ENCODE results near the gene PDE4C. TPM values are rescaled to one million over a fixed set of nuclear protein-coding genes. Genes with fewer than 3 reads are reported as not detected.

Gene PDE4C
- total and polyA plus RNA-seq, 10 of the 15 experiments (the other 5 are each of a cell fraction or from before 2014, with no cell fraction given), result 0.08 to 0.73 (median 0.34) TPM

- RAD21 ChIA-PET (ENCODE audit: unreplicated experiment), result interaction anchor here (0.8 to 4.9 kb wide), 7 partner anchors 10 to 89 kb away, joined by 3 to 31 read pairs (median 6); partner anchors contain the start of genes JUND and MPV17L2
- POLR2A ChIA-PET, result interaction anchor here (1.3 to 3.4 kb wide), 2 partner anchors 9 to 10 kb away, joined by 7 to 17 read pairs; partner anchors contain the start of gene MPV17L2
- in situ Hi-C loops (cut with MboI), result no loop called here
- peak; percentile 31 for FAIRE-seq
- no TSS peak for BruUV-seq (replicated peaks)
- ATAC-seq, result no peak
- peaks cover 6% of the 10 kb centered on the region for H3K4me1 ChIP-seq (ENCODE audit: control insufficient read depth, insufficient read depth, low read length)
- H3K9me3 ChIP-seq (replicated peaks; ENCODE audit: control insufficient read depth, insufficient read depth, low read length), result no peaks in the 10 kb centered on the region
- SMC1A ChIA-PET (ENCODE audit: uncharacterized antibody, unreplicated experiment), result interaction anchor here (0.6 to 9.5 kb wide), 3 partner anchors 50 to 126 kb away, joined by 3 to 121 read pairs (median 4); a partner anchor contains a TSS
- no peaks in the 10 kb centered on the region for H3K27me3 ChIP-seq (replicated peaks in 1 of 2; ENCODE audit: control insufficient read depth in 2 of 2, insufficient read depth in 2 of 2, low read length in 1 of 2)
- H3K4me2 ChIP-seq (ENCODE audit: control insufficient read depth, insufficient read depth), result peak overlapping the region; percentile 56; the same call in 1 of the 2 replicates
- no peak overlapping the region for H3K27ac ChIP-seq (ENCODE audit: control insufficient read depth, insufficient read depth)
- H4K20me1 ChIP-seq (ENCODE audit: control insufficient read depth, insufficient read depth), result no peaks in the 10 kb centered on the region
- CTCF ChIA-PET, result interaction anchor here (0.7 to 11.7 kb wide), 4 partner anchors 11 to 126 kb away, joined by 3 to 213 read pairs (median 4); a partner anchor contains a TSS
- 87% methylated on average over 24 of the region's 24 CpGs for WGBS (ENCODE audit: insufficient coverage, insufficient replicate concordance, low lambda C conversion rate, missing lambda C conversion rate)
- H3K36me3 ChIP-seq (ENCODE audit: control insufficient read depth in 2 of 2, insufficient read depth in 2 of 2, low read length in 1 of 2), result peaks cover 0 to 12% of the 10 kb centered on the region in 2 experiments; a peak in 2 of 4 replicates
- no peak overlapping the region for H3K9ac ChIP-seq (ENCODE audit: control insufficient read depth, insufficient read depth, low read length)
- DNase-seq (ENCODE audit: low read depth, low spot score), result no peak
- H2AFZ ChIP-seq (ENCODE audit: control insufficient read depth, low read depth, low read length), result no peak overlapping the region
- peaks cover 9% of the 10 kb centered on the region for H3K79me2 ChIP-seq (ENCODE audit: control insufficient read depth, insufficient read depth, low read length)
- TF ChIP-seq PAX8 (IDR thresholded peaks at IDR 0.05) (no peak), FOXM1 (IDR thresholded peaks at IDR 0.05; ENCODE audit: low read depth, low read length) (no peak), POLR2AphosphoS2 (IDR thresholded peaks at IDR 0.05; ENCODE audit: low read depth, low read length) (no peak), MLLT1 (IDR thresholded peaks at IDR 0.05) (0 out of 2 replicates have a peak, but pooled peaks have one; percentile 40), ATF3 (IDR thresholded peaks at IDR 0.05; ENCODE audit: borderline replicate concordance, extremely low read depth, low read depth, low read length) (no peak)
- intact Hi-C loops (cut with micrococcal nuclease; ENCODE audit: unreplicated experiment), result loop anchor here (10.0 kb wide), 1 partner anchor 212 kb away; the partner anchor contains the start of gene SSBP4
- peak overlapping the region; percentile 86 for H3K4me3 ChIP-seq
Measured at GRCh38 chr19:18202397-18202777, 23.9 kb downstream of the PDE4C start.
